ENCODE results near the gene DIAPH3. TPM values are rescaled to one million over a fixed set of nuclear protein-coding genes. Genes with fewer than 3 reads are reported as not detected.
A peak's percentile ranks its signal among the peaks of the same experiment; 100 is the strongest.

The DIAPH3 gene
- total RNA-seq, 1 donor from 2014 or later, result 11.4 TPM

DNA sequence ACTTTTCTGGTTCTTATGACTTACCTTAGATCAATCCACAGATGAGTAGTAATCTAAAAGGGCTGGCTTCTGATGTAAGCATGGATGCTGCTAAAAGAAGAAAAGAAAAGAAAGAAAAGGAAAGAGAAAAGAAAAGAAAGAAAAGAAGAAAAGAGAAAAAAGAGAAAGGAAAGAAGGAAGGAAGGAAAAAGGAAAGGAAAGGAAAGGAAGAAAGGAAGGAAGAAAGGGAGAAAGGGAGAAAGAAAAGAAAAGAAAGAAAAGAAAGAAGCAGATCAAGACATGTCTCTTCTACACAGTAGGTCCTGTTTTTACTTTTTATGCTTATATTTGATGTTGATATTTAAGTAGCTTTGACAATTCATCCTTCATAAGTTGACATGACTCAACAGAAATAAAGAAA lies 421.3 kb downstream of the DIAPH3 start:
- Mint-ChIP-seq H3K4me3 (ENCODE audit: low read depth) (no peak overlapping the region), H3K27me3 (no peaks in the 10 kb centered on the region), H3K9me3 (ENCODE audit: low read depth) (no peaks in the 10 kb centered on the region), H3K27ac (peak overlapping the region; percentile 14), H3K36me3 (ENCODE audit: insufficient read depth) (no peaks in the 10 kb centered on the region), H3K4me1 (ENCODE audit: low read depth) (peaks cover 14% of the 10 kb centered on the region)
- TF ChIP-seq, protein P1, sequence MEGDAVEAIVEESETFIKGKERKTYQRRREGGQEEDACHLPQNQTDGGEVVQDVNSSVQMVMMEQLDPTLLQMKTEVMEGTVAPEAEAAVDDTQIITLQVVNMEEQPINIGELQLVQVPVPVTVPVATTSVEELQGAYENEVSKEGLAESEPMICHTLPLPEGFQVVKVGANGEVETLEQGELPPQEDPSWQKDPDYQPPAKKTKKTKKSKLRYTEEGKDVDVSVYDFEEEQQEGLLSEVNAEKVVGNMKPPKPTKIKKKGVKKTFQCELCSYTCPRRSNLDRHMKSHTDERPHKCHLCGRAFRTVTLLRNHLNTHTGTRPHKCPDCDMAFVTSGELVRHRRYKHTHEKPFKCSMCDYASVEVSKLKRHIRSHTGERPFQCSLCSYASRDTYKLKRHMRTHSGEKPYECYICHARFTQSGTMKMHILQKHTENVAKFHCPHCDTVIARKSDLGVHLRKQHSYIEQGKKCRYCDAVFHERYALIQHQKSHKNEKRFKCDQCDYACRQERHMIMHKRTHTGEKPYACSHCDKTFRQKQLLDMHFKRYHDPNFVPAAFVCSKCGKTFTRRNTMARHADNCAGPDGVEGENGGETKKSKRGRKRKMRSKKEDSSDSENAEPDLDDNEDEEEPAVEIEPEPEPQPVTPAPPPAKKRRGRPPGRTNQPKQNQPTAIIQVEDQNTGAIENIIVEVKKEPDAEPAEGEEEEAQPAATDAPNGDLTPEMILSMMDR (IDR thresholded peaks at IDR 0.05; ENCODE audit: unreplicated experiment), result no peak
- no peak for DNase-seq (ENCODE audit: low spot score, unreplicated experiment)

DNA sequence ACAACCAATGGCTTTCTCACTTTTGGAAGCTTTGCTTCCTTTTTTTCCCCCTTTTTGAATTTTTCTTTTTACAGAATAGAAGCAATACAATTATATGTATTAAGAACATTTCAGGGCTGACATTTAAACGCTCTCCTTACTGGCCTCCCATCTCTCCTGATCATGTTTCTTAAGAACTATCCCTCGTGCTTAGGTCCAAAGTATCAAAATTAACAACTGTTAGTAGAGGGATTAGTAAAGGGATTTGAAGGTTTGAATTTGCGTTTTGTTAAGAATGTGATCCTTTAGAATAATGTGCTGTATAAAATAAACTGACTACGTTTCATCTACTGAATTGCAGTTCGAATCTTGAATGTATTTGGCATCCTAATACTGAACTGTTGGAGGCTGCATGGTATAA lies 424.8 kb downstream of the DIAPH3 start:
- Mint-ChIP-seq H3K4me1 (ENCODE audit: low read depth) (peaks cover 4% of the 10 kb centered on the region), H3K36me3 (ENCODE audit: insufficient read depth) (no peaks in the 10 kb centered on the region), H3K27ac (no peak overlapping the region), H3K27me3 (no peaks in the 10 kb centered on the region), H3K4me3 (ENCODE audit: low read depth) (no peak overlapping the region), H3K9me3 (ENCODE audit: low read depth) (no peaks in the 10 kb centered on the region)
- DNase-seq (ENCODE audit: low spot score, unreplicated experiment), result no peak
- TF ChIP-seq, protein P1 (IDR thresholded peaks at IDR 0.05; ENCODE audit: unreplicated experiment), result no peak

GRCh38 chr13:59734393-59734792 lies 429.3 kb downstream of the DIAPH3 start:
- peaks cover 8% of the 10 kb centered on the region for H3K4me1 Mint-ChIP-seq (ENCODE audit: low read depth)
- H3K36me3 Mint-ChIP-seq (ENCODE audit: insufficient read depth), result no peaks in the 10 kb centered on the region
- no peaks in the 10 kb centered on the region for H3K27me3 Mint-ChIP-seq
- H3K9me3 Mint-ChIP-seq (ENCODE audit: low read depth), result no peaks in the 10 kb centered on the region
- H3K4me3 Mint-ChIP-seq (ENCODE audit: low read depth), result no peak overlapping the region
- no peak overlapping the region for H3K27ac Mint-ChIP-seq
- no peak for DNase-seq (ENCODE audit: low spot score, unreplicated experiment)
- TF ChIP-seq, protein P1 (IDR thresholded peaks at IDR 0.05; ENCODE audit: unreplicated experiment), result no peak

- H3K4me1 Mint-ChIP-seq (ENCODE audit: low read depth), result peaks cover 14% of the 10 kb centered on the region
- TF ChIP-seq, protein P1 (IDR thresholded peaks at IDR 0.05; ENCODE audit: unreplicated experiment), result no peak
- H3K36me3 Mint-ChIP-seq (ENCODE audit: insufficient read depth), result no peaks in the 10 kb centered on the region
- H3K27me3 Mint-ChIP-seq, result no peaks in the 10 kb centered on the region
- no peak overlapping the region for H3K27ac Mint-ChIP-seq
- DNase-seq (ENCODE audit: low spot score, unreplicated experiment), result no peak
- no peak overlapping the region for H3K4me3 Mint-ChIP-seq (ENCODE audit: low read depth)
- no peaks in the 10 kb centered on the region for H3K9me3 Mint-ChIP-seq (ENCODE audit: low read depth)
These were observed 430.0 kb downstream of the DIAPH3 start for GRCh38 chr13:59733744-59734143.

DNA sequence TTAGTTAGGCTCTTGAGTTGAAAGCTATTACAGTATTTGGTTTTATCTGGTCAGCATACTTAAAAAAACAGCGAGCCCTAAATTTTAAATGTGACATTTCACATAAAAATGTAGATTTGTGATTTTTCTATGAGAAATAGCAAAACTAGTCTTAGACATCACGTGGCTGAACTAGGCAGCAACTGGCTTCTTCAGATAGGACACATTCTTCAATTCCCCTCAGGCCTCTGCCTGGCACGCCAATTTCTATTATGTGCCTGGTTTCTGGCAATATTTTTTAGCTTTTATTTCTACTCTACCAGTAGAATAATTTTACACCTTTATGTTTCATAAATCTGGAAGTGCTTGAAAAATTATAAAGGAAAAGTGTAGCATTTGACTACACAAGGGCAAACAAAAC lies 433.7 kb downstream of the DIAPH3 start:
- no peaks in the 10 kb centered on the region for H3K9me3 Mint-ChIP-seq (ENCODE audit: low read depth)
- H3K36me3 Mint-ChIP-seq (ENCODE audit: insufficient read depth), result no peaks in the 10 kb centered on the region
- TF ChIP-seq, protein P1 (IDR thresholded peaks at IDR 0.05; ENCODE audit: unreplicated experiment), result no peak
- H3K27ac Mint-ChIP-seq, result peak overlapping the region; percentile 29
- H3K27me3 Mint-ChIP-seq, result no peaks in the 10 kb centered on the region
- no peak overlapping the region for H3K4me3 Mint-ChIP-seq (ENCODE audit: low read depth)
- no peak for DNase-seq (ENCODE audit: low spot score, unreplicated experiment)
- peaks cover 17% of the 10 kb centered on the region for H3K4me1 Mint-ChIP-seq (ENCODE audit: low read depth)

Measured in progenitor cell of endocrine pancreas (in vitro differentiated cells).